Type B pancreatic cell (in vitro differentiated cells): ENCODE measurements around the gene PLCD3. TPM values are rescaled to one million over a fixed set of nuclear protein-coding genes. Genes with fewer than 3 reads are reported as not detected.

Experiments used
- DNase-seq: peaks from one replicate; pipeline ENCODE4 v3.0.0; 2021; ENCODE audit warnings: mixed read lengths; ENCODE audit not compliant: unreplicated experiment; ENCODE audit errors: extremely low spot score
- H3K27ac Mint-ChIP-seq: 2 replicates; pipeline ENCODE4 v1.8.0; 2021; ENCODE audit warnings: mild to moderate bottlenecking, mixed read lengths
- H3K27me3 Mint-ChIP-seq: 2 replicates; pipeline ENCODE4 v1.8.0; 2021; ENCODE audit warnings: mixed read lengths
- H3K36me3 Mint-ChIP-seq: 2 replicates; pipeline ENCODE4 v1.8.0; 2021; ENCODE audit warnings: mixed read lengths
- H3K4me1 Mint-ChIP-seq: one replicate; pipeline ENCODE4 v1.8.0; 2021; ENCODE audit warnings: mixed read lengths; ENCODE audit not compliant: unreplicated experiment
- H3K4me3 Mint-ChIP-seq: 2 replicates; pipeline ENCODE4 v1.8.0; 2021; ENCODE audit warnings: mild to moderate bottlenecking, mixed read lengths
- H3K9me3 Mint-ChIP-seq: 2 replicates; pipeline ENCODE4 v1.8.0; 2021; ENCODE audit warnings: mixed read lengths
- total RNA-seq: library from RNA; stranded (reverse); gene quantifications from 2 replicates; pipeline ENCODE4 v1.2.1, GENCODE V29; 2021; ENCODE audit warnings: low replicate concordance
- TF ChIP-seq, protein P1 (sequence below): fragments of 200-600 bp; sonication (generic); conservative IDR thresholded peaks from 2 replicates; pipeline ENCODE4 v1.5.0; 2021; ENCODE audit warnings: antibody characterized with exemption, mild to moderate bottlenecking

PLCD3 gene
- total RNA-seq, 1 donor from 2014 or later, result 45.8 TPM

- H3K27ac Mint-ChIP-seq, result peak within 1 kb of the TSS; percentile 90
- H3K36me3 Mint-ChIP-seq, result peaks cover 3% of the 10 kb centered on the region
- H3K27me3 Mint-ChIP-seq, result no peaks in the 10 kb centered on the region
- no peaks in the 10 kb centered on the region for H3K9me3 Mint-ChIP-seq
- H3K4me1 Mint-ChIP-seq, result peaks cover 16% of the 10 kb centered on the region
- H3K4me3 Mint-ChIP-seq, result peak within 1 kb of the TSS; percentile 87
- TF ChIP-seq, protein P1, sequence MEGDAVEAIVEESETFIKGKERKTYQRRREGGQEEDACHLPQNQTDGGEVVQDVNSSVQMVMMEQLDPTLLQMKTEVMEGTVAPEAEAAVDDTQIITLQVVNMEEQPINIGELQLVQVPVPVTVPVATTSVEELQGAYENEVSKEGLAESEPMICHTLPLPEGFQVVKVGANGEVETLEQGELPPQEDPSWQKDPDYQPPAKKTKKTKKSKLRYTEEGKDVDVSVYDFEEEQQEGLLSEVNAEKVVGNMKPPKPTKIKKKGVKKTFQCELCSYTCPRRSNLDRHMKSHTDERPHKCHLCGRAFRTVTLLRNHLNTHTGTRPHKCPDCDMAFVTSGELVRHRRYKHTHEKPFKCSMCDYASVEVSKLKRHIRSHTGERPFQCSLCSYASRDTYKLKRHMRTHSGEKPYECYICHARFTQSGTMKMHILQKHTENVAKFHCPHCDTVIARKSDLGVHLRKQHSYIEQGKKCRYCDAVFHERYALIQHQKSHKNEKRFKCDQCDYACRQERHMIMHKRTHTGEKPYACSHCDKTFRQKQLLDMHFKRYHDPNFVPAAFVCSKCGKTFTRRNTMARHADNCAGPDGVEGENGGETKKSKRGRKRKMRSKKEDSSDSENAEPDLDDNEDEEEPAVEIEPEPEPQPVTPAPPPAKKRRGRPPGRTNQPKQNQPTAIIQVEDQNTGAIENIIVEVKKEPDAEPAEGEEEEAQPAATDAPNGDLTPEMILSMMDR, result peak; percentile 100
- DNase-seq, result peak; percentile 98
These were observed 3.1 kb upstream of the PLCD3 start, which contains the start of gene ACBD4 for GRCh38 chr17:45135192-45135977. TSS of gene ACBD4 (plus strand) at chr17:45135687. CDS start at chr17:45136145, 458 bp downstream.

DNA sequence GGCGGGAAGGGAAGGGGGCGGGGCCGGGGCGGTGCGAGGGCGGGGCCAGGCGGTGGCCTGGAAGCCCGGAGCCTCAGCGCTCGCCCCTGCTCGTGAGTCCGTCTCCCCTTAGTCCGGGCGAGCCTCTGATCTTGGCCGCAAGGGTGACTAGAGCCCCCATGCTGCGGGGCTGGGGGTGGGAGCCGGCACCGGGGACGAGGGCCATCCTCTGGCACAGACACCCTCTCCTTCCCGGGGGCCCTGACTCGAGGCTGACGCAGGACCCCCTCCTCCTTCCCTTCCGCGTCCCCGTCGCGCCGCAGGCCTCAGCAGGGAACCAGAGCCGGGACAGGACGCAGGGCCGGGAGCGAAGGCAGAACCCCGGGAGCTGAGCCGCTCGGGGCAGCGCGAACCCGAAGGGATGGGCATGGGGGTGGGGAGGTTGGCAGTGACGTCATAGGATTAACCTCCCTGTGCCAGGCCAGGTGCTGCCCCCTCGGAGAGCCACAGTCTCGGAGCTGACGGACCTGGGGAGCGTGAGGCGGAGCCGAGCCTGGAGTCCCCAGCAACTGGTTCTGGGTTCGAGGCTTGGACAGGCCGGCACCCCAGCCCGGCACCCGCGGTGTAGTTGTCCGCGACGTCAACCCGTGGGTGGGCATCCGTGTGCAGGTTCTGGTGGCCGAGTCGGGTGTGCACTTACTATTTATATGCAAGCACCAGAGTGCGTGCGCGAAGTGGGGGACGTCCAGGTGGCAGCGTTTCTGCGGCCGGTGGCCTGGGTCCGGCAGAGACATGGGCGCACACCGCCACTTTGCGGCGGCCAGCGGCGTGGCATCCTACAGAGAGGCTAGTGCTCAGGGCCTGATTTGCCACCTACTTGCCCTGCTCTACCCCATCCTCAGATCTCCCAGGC, 503 bp upstream of the PLCD3 start:
- Mint-ChIP-seq H3K9me3 (no peaks in the 10 kb centered on the region), H3K36me3 (peaks cover 3% of the 10 kb centered on the region), H3K4me3 (peak overlapping the region; percentile 91), H3K27me3 (no peaks in the 10 kb centered on the region), H3K4me1 (peaks cover 19% of the 10 kb centered on the region), H3K27ac (peak overlapping the region; percentile 83)
- no peak for DNase-seq
- TF ChIP-seq, protein P1, result peak; percentile 77

DNA sequence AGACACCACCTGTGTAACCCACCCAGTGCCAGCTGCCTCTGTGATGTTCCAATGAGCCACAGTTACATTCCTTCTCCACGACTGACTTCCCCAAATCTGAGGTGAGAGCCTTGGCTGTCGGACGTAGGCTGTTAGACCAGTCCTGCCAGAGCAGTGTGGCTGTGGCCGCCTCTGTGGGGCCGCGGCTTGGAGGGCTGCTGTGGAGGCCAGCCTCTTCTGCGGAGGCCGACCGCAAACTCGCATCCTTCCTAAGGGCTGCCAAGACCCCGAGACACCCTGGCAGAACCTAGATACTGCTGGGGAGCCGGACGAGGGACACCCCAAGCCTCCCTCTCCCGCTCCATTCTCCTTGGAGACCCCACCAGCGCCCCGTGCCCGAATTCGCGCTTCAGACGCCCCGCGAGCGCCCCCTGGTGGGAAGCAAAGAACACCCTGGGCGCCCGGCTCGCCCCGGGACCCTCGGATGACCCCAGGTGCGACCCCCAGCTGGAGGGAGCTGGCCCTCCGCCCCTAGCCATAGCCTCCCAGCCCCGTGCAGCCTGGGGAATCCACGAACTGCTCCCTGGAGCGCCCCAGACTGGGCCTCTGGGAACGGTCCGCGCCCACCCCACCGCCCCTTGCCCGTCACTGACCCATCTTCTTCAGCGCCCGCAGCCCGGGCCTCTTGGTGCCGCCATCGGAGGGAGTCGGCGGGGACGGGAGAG, 547 bp downstream of the PLCD3 start:
- peak; percentile 86 for DNase-seq

GRCh38 chr17:45130681-45131615, 1.4 kb downstream of the PLCD3 start:
- peak overlapping the region; percentile 79 for H3K4me3 Mint-ChIP-seq
- H3K4me1 Mint-ChIP-seq, result peaks cover 23% of the 10 kb centered on the region
- no peak for DNase-seq
- H3K27ac Mint-ChIP-seq, result peak overlapping the region; percentile 74
- H3K36me3 Mint-ChIP-seq, result peaks cover 3% of the 10 kb centered on the region
- no peaks in the 10 kb centered on the region for H3K9me3 Mint-ChIP-seq
- TF ChIP-seq, protein P1, result no peak
- no peaks in the 10 kb centered on the region for H3K27me3 Mint-ChIP-seq

More for the DNA sequence above, 547 bp downstream of the PLCD3 start:
- H3K4me3 Mint-ChIP-seq, result peak overlapping the region; percentile 79
- TF ChIP-seq, protein P1, result peak; percentile 100
- H3K9me3 Mint-ChIP-seq, result no peaks in the 10 kb centered on the region
- H3K27ac Mint-ChIP-seq, result peak overlapping the region; percentile 74
- H3K36me3 Mint-ChIP-seq, result peaks cover 3% of the 10 kb centered on the region
- peaks cover 23% of the 10 kb centered on the region for H3K4me1 Mint-ChIP-seq
- no peaks in the 10 kb centered on the region for H3K27me3 Mint-ChIP-seq
